ENCODE measurements around the gene SLX4.
"Not testable (repeated sequence)": the region's sequence is repeated elsewhere in the genome, so short reads cannot be mapped to it uniquely, and the experiment has no call there.

Gene SLX4

GRCh38 chr16:3656160-3656490, 44.7 kb upstream of the SLX4 start:
- not testable (repeated sequence) for H2AFZ ChIP-seq (ENCODE audit: low read length); H2BK12ac ChIP-seq (ENCODE audit: low read length); H3K27ac ChIP-seq (replicated peaks; ENCODE audit: low read length); H3K9me3 ChIP-seq (replicated peaks in 1 of 2; ENCODE audit: control insufficient read depth in 2 of 2, insufficient read depth in 1 of 2, low read depth in 1 of 2, low read length in 2 of 2); H2BK15ac ChIP-seq (ENCODE audit: low read length); H3K4ac ChIP-seq (ENCODE audit: low read length); H3K9ac ChIP-seq (ENCODE audit: low read depth, low read length, poor library complexity); H2AK5ac ChIP-seq (ENCODE audit: low read depth, low read length); H2BK5ac ChIP-seq (ENCODE audit: low read length); H3K27me3 ChIP-seq (ENCODE audit: control insufficient read depth in 3 of 3, insufficient read depth in 3 of 3, low read depth in 1 of 3, low read length in 3 of 3); H4K8ac ChIP-seq (ENCODE audit: low read depth, low read length); H3K14ac ChIP-seq (ENCODE audit: low read length); H3K4me3 ChIP-seq (ENCODE audit: low read length in 2 of 2); H4K91ac ChIP-seq (ENCODE audit: low read depth, low read length, poor library complexity); H3K4me2 ChIP-seq (ENCODE audit: insufficient read depth, low read length, poor library complexity, severe bottlenecking); H3K18ac ChIP-seq (ENCODE audit: low read length); H3K79me1 ChIP-seq (ENCODE audit: low read depth, low read length); H2BK120ac ChIP-seq (ENCODE audit: low read depth, low read length); H3K4me1 ChIP-seq (ENCODE audit: control insufficient read depth in 2 of 2, insufficient read depth in 1 of 2, low read depth in 1 of 2, low read length in 2 of 2); DNase-seq (ENCODE audit: low spot score); H3K23ac ChIP-seq (ENCODE audit: low read depth, low read length, poor library complexity)
- WGBS, 2 donors (ENCODE audit: extremely low coverage in 2 of 2, insufficient read length in 2 of 2, insufficient replicate concordance in 1 of 2), result no CpG with 5 or more reads among the region's 10 CpGs
- peaks cover 40 to 94% of the 10 kb centered on the region in 2 donors for H3K36me3 ChIP-seq (replicated peaks in 1 of 2; ENCODE audit: control insufficient read depth in 2 of 2, insufficient read depth in 2 of 2, low read length in 2 of 2)

GRCh38 chr16:3655396-3656159, 44.2 kb upstream of the SLX4 start:
- no peak overlapping the region for H3K4me3 ChIP-seq (ENCODE audit: low read length in 2 of 2)
- H3K23ac ChIP-seq (ENCODE audit: low read depth, low read length, poor library complexity), result peak overlapping the region; percentile 12
- H3K4me1 ChIP-seq (ENCODE audit: control insufficient read depth in 2 of 2, insufficient read depth in 1 of 2, low read depth in 1 of 2, low read length in 2 of 2), result peaks cover 0 to 1% of the 10 kb centered on the region in 2 donors
- no peaks in the 10 kb centered on the region for H3K9me3 ChIP-seq (replicated peaks in 1 of 2; ENCODE audit: control insufficient read depth in 2 of 2, insufficient read depth in 1 of 2, low read depth in 1 of 2, low read length in 2 of 2)
- H3K9ac ChIP-seq (ENCODE audit: low read depth, low read length, poor library complexity), result peak overlapping the region; percentile 52
- H4K91ac ChIP-seq (ENCODE audit: low read depth, low read length, poor library complexity), result no peak overlapping the region
- no peak for DNase-seq (ENCODE audit: low spot score)
- peaks cover 1% of the 10 kb centered on the region for H3K79me1 ChIP-seq (ENCODE audit: low read depth, low read length)
- H3K4me2 ChIP-seq (ENCODE audit: insufficient read depth, low read length, poor library complexity, severe bottlenecking), result no peak overlapping the region
- H4K8ac ChIP-seq (ENCODE audit: low read depth, low read length), result peak overlapping the region; percentile 49
- WGBS, 2 donors (ENCODE audit: extremely low coverage in 2 of 2, insufficient read length in 2 of 2, insufficient replicate concordance in 1 of 2), result no CpG with 5 or more reads among the region's 21 CpGs
- H2BK12ac ChIP-seq (ENCODE audit: low read length), result no peak overlapping the region
- no peak overlapping the region for H2BK15ac ChIP-seq (ENCODE audit: low read length)
- no peak overlapping the region for H3K4ac ChIP-seq (ENCODE audit: low read length)
- H3K36me3 ChIP-seq (replicated peaks in 1 of 2; ENCODE audit: control insufficient read depth in 2 of 2, insufficient read depth in 2 of 2, low read length in 2 of 2), result peaks cover 42 to 94% of the 10 kb centered on the region in 2 donors
- no peak overlapping the region for H2AK5ac ChIP-seq (ENCODE audit: low read depth, low read length)
- H2BK5ac ChIP-seq (ENCODE audit: low read length), result no peak overlapping the region
- no peak overlapping the region for H2AFZ ChIP-seq (ENCODE audit: low read length)
- no peaks in the 10 kb centered on the region for H3K27me3 ChIP-seq (ENCODE audit: control insufficient read depth in 3 of 3, insufficient read depth in 3 of 3, low read depth in 1 of 3, low read length in 3 of 3)
- H3K14ac ChIP-seq (ENCODE audit: low read length), result no peak overlapping the region
- peak overlapping the region; percentile 9 for H3K18ac ChIP-seq (ENCODE audit: low read length)
- no peak overlapping the region for H3K27ac ChIP-seq (replicated peaks; ENCODE audit: low read length)
- H2BK120ac ChIP-seq (ENCODE audit: low read depth, low read length), result no peak overlapping the region

- peak overlapping the region; percentile 12 for H3K23ac ChIP-seq (ENCODE audit: low read depth, low read length, poor library complexity)
- no peak overlapping the region for H4K91ac ChIP-seq (ENCODE audit: low read depth, low read length, poor library complexity)
- no CpG with 5 or more reads among the region's 12 CpGs for WGBS, 2 donors (ENCODE audit: extremely low coverage in 2 of 2, insufficient read length in 2 of 2, insufficient replicate concordance in 1 of 2)
- H2BK12ac ChIP-seq (ENCODE audit: low read length), result no peak overlapping the region
- H3K27ac ChIP-seq (replicated peaks; ENCODE audit: low read length), result no peak overlapping the region
- H2BK5ac ChIP-seq (ENCODE audit: low read length), result no peak overlapping the region
- no peak overlapping the region for H3K4me2 ChIP-seq (ENCODE audit: insufficient read depth, low read length, poor library complexity, severe bottlenecking)
- peaks cover 1% of the 10 kb centered on the region for H3K79me1 ChIP-seq (ENCODE audit: low read depth, low read length)
- H3K4me1 ChIP-seq (ENCODE audit: control insufficient read depth in 2 of 2, insufficient read depth in 1 of 2, low read depth in 1 of 2, low read length in 2 of 2), result peaks cover 0 to 1% of the 10 kb centered on the region in 2 donors
- no peaks in the 10 kb centered on the region for H3K27me3 ChIP-seq (ENCODE audit: control insufficient read depth in 3 of 3, insufficient read depth in 3 of 3, low read depth in 1 of 3, low read length in 3 of 3)
- peak overlapping the region; percentile 52 for H3K9ac ChIP-seq (ENCODE audit: low read depth, low read length, poor library complexity)
- H3K4me3 ChIP-seq (ENCODE audit: low read length in 2 of 2), result no peak overlapping the region
- no peak overlapping the region for H3K4ac ChIP-seq (ENCODE audit: low read length)
- no peak overlapping the region for H4K8ac ChIP-seq (ENCODE audit: low read depth, low read length)
- H3K9me3 ChIP-seq (replicated peaks in 1 of 2; ENCODE audit: control insufficient read depth in 2 of 2, insufficient read depth in 1 of 2, low read depth in 1 of 2, low read length in 2 of 2), result no peaks in the 10 kb centered on the region
- H3K14ac ChIP-seq (ENCODE audit: low read length), result no peak overlapping the region
- H3K36me3 ChIP-seq (replicated peaks in 1 of 2; ENCODE audit: control insufficient read depth in 2 of 2, insufficient read depth in 2 of 2, low read length in 2 of 2), result peaks cover 41 to 91% of the 10 kb centered on the region in 2 donors
- no peak overlapping the region for H3K18ac ChIP-seq (ENCODE audit: low read length)
- no peak overlapping the region for H2AFZ ChIP-seq (ENCODE audit: low read length)
- H2BK15ac ChIP-seq (ENCODE audit: low read length), result no peak overlapping the region
- H2BK120ac ChIP-seq (ENCODE audit: low read depth, low read length), result no peak overlapping the region
- DNase-seq (ENCODE audit: low spot score), result no peak
- no peak overlapping the region for H2AK5ac ChIP-seq (ENCODE audit: low read depth, low read length)
Measured at GRCh38 chr16:3655030-3655395, 43.6 kb upstream of the SLX4 start.

GRCh38 chr16:3654249-3654991, 43.0 kb upstream of the SLX4 start, which contains the start of gene DNASE1:
Gene DNASE1 (plus strand): TSS chr16:3654691. CDS start chr16:3655374, 683 bp downstream.
- H2BK120ac ChIP-seq (ENCODE audit: low read depth, low read length), result no peak within 1 kb of the TSS
- DNase-seq (ENCODE audit: low spot score), result peak; percentile 51
- H3K9me3 ChIP-seq (replicated peaks in 1 of 2; ENCODE audit: control insufficient read depth in 2 of 2, insufficient read depth in 1 of 2, low read depth in 1 of 2, low read length in 2 of 2), result no peaks in the 10 kb centered on the region
- no peak within 1 kb of the TSS for H3K4me2 ChIP-seq (ENCODE audit: insufficient read depth, low read length, poor library complexity, severe bottlenecking)
- no peaks in the 10 kb centered on the region for H3K27me3 ChIP-seq (ENCODE audit: control insufficient read depth in 3 of 3, insufficient read depth in 3 of 3, low read depth in 1 of 3, low read length in 3 of 3)
- H3K18ac ChIP-seq (ENCODE audit: low read length), result peak within 1 kb of the TSS; percentile 9
- H2BK5ac ChIP-seq (ENCODE audit: low read length), result no peak within 1 kb of the TSS
- no peak within 1 kb of the TSS for H3K4ac ChIP-seq (ENCODE audit: low read length)
- WGBS, 2 donors (ENCODE audit: extremely low coverage in 2 of 2, insufficient read length in 2 of 2, insufficient replicate concordance in 1 of 2), result no CpG with 5 or more reads among the region's 14 CpGs
- H3K9ac ChIP-seq (ENCODE audit: low read depth, low read length, poor library complexity), result peak within 1 kb of the TSS; percentile 52
- no peak within 1 kb of the TSS for H3K27ac ChIP-seq (replicated peaks; ENCODE audit: low read length)
- peak within 1 kb of the TSS in 1 of 2 donors; percentile 38 for H3K4me3 ChIP-seq (ENCODE audit: low read length in 2 of 2)
- no peak within 1 kb of the TSS for H2BK12ac ChIP-seq (ENCODE audit: low read length)
- peaks cover 0 to 1% of the 10 kb centered on the region in 2 donors for H3K4me1 ChIP-seq (ENCODE audit: control insufficient read depth in 2 of 2, insufficient read depth in 1 of 2, low read depth in 1 of 2, low read length in 2 of 2)
- no peak within 1 kb of the TSS for H3K14ac ChIP-seq (ENCODE audit: low read length)
- peaks cover 1% of the 10 kb centered on the region for H3K79me1 ChIP-seq (ENCODE audit: low read depth, low read length)
- H2AFZ ChIP-seq (ENCODE audit: low read length), result no peak within 1 kb of the TSS
- peak within 1 kb of the TSS; percentile 49 for H4K8ac ChIP-seq (ENCODE audit: low read depth, low read length)
- H2AK5ac ChIP-seq (ENCODE audit: low read depth, low read length), result no peak within 1 kb of the TSS
- H3K36me3 ChIP-seq (replicated peaks in 1 of 2; ENCODE audit: control insufficient read depth in 2 of 2, insufficient read depth in 2 of 2, low read length in 2 of 2), result peaks cover 36 to 86% of the 10 kb centered on the region in 2 donors
- H4K91ac ChIP-seq (ENCODE audit: low read depth, low read length, poor library complexity), result no peak within 1 kb of the TSS
- peak within 1 kb of the TSS; percentile 12 for H3K23ac ChIP-seq (ENCODE audit: low read depth, low read length, poor library complexity)
- H2BK15ac ChIP-seq (ENCODE audit: low read length), result no peak within 1 kb of the TSS
